GM20000 (cell line): ENCODE data around the gene ADAMTS3.

ENCODE experiments used
- DNase-seq: peaks from one replicate; pipeline ENCODE4 v3.0.0; 2012; ENCODE audit warnings: low spot score
- TF ChIP-seq, protein P1 (sequence below): IDR thresholded peaks from 2 replicates; pipeline ENCODE4 v1.5.1; 2012; ENCODE audit warnings: mild to moderate bottlenecking, control low read depth; ENCODE audit errors: extremely low read depth, missing control alignments

Gene ADAMTS3

DNA sequence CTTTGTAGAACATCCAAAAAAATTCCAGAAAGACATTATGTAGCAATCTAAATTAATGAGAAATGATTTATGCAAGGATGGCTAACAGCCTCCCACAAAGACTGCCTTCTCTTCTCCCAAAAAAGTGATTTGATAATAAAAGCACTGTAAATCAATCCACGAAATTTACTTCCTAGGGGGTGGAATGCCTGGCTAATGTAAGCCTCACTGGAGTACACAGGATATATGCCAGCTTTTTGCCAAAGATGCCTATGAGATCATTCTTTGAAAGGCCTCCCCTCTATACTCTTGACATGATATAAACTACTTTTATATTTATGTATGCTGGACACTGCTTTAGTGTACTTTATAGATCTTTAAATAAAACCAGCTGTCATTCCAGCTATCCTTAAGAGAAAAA, 211.1 kb downstream of the ADAMTS3 start:
- no peak for DNase-seq
- TF ChIP-seq, protein P1, sequence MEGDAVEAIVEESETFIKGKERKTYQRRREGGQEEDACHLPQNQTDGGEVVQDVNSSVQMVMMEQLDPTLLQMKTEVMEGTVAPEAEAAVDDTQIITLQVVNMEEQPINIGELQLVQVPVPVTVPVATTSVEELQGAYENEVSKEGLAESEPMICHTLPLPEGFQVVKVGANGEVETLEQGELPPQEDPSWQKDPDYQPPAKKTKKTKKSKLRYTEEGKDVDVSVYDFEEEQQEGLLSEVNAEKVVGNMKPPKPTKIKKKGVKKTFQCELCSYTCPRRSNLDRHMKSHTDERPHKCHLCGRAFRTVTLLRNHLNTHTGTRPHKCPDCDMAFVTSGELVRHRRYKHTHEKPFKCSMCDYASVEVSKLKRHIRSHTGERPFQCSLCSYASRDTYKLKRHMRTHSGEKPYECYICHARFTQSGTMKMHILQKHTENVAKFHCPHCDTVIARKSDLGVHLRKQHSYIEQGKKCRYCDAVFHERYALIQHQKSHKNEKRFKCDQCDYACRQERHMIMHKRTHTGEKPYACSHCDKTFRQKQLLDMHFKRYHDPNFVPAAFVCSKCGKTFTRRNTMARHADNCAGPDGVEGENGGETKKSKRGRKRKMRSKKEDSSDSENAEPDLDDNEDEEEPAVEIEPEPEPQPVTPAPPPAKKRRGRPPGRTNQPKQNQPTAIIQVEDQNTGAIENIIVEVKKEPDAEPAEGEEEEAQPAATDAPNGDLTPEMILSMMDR = no peak

DNA sequence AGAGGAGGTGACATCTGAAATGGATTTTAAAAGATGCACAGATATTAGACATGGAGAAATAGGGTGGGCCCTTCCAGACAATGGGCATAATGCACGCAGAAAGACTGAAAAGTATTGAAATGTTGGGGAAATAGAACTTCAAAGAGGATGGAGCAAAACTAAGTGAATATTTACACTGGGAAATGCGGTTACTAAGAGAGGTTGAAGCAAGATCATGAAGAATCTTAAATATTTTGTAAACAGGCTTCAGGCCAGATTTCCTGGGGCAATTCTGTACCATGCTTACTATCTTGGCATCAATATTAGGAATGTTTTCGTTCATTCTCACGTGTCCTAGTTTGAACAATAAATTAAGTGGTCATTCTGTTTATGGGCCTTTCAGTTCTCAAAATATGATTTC, 216.3 kb downstream of the ADAMTS3 start:
- DNase-seq = no peak
- TF ChIP-seq, protein P1 = no peak

DNA sequence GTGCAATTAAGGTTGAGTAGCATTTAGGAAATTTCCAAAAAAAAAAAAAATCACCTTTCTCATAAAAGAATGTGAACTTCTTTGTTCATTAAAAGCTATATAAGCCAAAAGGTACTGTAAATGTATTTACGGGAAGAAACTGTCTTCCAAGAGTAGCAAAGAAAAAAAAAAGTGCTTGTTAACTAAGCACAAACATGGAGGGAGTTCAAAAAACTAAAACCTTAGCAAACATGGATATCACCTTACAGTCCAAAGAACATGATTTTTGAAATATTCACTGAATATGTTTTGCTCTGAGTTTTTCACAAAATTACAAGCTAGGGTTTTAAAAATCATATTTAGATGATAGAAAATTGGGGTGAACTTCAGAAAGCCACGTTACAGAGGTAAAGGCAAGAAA, 217.5 kb downstream of the ADAMTS3 start:
- no peak for DNase-seq
- TF ChIP-seq, protein P1 = no peak

DNA sequence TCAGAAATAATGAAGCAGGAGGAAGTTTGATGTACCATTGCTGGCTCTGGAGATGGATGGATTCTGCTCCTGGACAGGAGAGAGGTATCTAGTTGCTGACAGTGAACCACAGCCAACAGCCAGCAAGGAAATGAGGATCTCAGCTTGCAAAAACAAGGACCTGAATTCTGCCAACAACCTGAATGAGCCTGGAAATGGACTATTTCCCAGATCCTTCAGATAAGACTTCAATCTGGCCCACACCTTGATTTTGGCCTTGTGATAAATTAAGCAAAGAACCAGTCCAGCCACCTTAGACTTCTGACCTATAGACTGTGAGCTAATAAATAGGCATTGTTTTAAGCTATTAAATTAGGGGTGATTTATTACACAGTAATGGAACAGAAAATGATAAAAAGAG, 220.3 kb downstream of the ADAMTS3 start:
- DNase-seq = no peak

DNA sequence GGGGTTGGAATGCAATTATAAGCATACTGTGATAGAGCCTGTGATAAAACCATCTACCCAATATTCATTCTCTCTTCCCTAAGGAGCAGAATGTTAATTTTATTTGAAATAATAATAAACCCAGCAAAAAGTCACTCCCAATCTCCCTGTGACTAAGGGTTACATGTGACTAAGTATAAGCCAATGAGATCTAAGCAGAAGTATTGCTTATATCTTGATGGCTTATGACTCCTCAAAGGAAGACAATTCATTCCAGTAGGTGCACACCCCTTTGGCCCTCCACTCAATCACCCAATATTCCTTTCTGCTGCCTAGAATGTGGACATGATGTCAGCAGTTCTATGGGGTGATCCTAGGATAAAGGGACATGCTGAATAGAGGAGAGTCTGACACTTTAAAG, 224.6 kb downstream of the ADAMTS3 start:
- DNase-seq = no peak
- TF ChIP-seq, protein P1 = no peak

More for the DNA sequence above, 220.3 kb downstream of the ADAMTS3 start:
- TF ChIP-seq, protein P1 = no peak

DNA sequence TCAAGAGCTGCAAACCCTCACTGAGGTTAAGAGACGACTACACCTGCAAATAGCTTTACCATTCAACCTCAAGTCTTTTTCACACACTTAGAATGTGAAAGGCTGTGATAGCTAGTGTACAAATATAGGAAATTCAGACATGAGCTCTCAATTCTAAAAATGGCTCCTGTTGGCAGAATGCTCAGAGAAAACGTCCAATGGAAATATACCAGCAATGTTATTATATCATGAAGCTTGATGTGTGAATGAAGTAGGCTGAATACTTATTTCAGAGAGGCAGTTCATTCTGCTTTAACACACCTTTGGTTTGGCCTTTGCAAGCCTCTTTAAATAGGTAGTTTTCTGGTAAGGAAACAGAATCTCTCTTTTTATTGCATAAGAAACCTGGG, 227.6 kb downstream of the ADAMTS3 start:
- TF ChIP-seq, protein P1 = no peak
- no peak for DNase-seq

DNA sequence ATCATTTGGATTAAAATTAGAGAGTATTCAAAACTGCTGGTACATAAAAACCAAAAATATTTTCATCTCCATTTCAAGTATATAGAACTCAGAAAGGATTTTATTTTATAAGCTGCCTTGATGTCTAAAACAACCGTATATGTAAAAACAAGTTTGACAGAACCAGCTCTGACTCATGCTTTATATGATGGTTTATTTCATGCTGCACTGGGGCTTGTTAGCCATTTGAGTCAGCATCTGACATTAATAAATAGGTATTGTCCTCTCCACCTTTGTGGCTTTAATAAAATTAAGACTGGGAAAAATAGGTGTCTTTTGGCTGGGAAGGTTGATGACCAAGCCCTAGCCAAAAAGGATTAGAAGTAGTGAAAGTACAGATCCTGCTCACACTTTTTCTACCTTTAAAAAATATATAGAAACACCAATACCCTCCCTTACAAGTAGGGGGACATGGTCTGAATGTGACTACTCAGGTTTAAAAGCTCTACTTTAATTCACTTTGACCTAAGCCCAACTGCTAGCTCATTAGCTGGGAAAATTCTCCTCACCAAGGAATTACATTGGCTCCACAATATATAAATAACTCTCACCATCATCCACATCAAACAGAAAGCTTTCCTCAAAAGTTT, 228.1 kb downstream of the ADAMTS3 start:
- TF ChIP-seq, protein P1 = no peak
- DNase-seq = no peak
